Neutrophil (primary cell): ENCODE measurements around the gene SDHAF2.

Experiments
- H3K27ac ChIP-seq: fragments of 200-600 bp; sonication (generic); 2 replicates; pipeline ENCODE4 v1.5.1; 2016; ENCODE audit warnings: mild to moderate bottlenecking, moderate library complexity
- H3K27me3 ChIP-seq: fragments of 200-600 bp; sonication (generic); 2 replicates; pipeline ENCODE4 v1.6.0; 2016; ENCODE audit warnings: mild to moderate bottlenecking
- H3K36me3 ChIP-seq: fragments of 200-600 bp; sonication (generic); 2 replicates; pipeline ENCODE4 v1.5.1; 2017
- H3K4me1 ChIP-seq, 2 experiments: fragments of 200-600 bp in 1 of 2; sonication (generic) in 1 of 2; 1 replicate in 1 of 2; 2 replicates in 1 of 2; pipeline versions ENCODE4 v1.5.1 to v1.6.1; 2013 to 2016; ENCODE audit warnings: low read depth in 1 of 2, low read length in 1 of 2, mild to moderate bottlenecking in 1 of 2, moderate library complexity in 1 of 2; ENCODE audit not compliant: control insufficient read depth in 1 of 2, insufficient read depth in 1 of 2
- H3K4me3 ChIP-seq, 2 experiments: fragments of 200-600 bp in 1 of 2; sonication (generic) in 1 of 2; 1 replicate in 1 of 2; 2 replicates in 1 of 2; pipeline ENCODE4 v1.5.1; 2013 to 2016; ENCODE audit warnings: low read depth in 1 of 2, low read length in 1 of 2, mild to moderate bottlenecking in 1 of 2, moderate library complexity in 1 of 2
- H3K9me3 ChIP-seq: fragments of 200-600 bp; sonication (generic); 2 replicates; pipeline ENCODE4 v1.5.1; 2016
- CTCF ChIP-seq: fragments of 200-600 bp; sonication (generic); IDR thresholded peaks from 2 replicates; pipeline ENCODE4 v1.5.1; 2016; ENCODE audit warnings: antibody characterized with exemption

The SDHAF2 gene

GRCh38 chr11:61392981-61393595 is 36.8 kb upstream of the SDHAF2 start:
- H3K4me1 ChIP-seq, result peaks cover 26 to 27% of the 10 kb centered on the region in 2 experiments
- TF ChIP-seq CTCF, result no peak
- no peaks in the 10 kb centered on the region for H3K27me3 ChIP-seq
- peaks cover 24% of the 10 kb centered on the region for H3K36me3 ChIP-seq
- H3K27ac ChIP-seq, result peak overlapping the region; percentile 91
- H3K4me3 ChIP-seq, result peak overlapping the region; percentile 80 to 96
- no peaks in the 10 kb centered on the region for H3K9me3 ChIP-seq

DNA sequence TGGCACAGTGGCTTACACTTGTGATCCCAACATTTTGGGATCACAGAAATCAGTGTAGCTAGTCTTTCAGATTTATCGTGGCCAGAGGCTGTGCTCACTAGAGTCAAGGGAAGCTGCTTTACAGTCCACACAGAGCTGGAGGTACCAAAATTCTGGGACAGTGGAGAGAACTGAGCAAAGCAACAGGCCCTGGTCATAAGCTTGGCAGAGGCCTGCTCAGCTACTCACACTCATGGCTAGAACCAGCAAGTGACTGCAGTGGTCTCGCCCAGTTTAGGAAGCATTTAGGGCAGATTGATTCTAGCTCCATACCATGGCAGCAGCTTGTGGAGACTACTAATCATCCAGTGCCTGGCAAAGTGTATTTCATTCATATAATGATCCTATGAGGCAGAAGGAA is 28.8 kb upstream of the SDHAF2 start:
- TF ChIP-seq CTCF, result no peak
- H3K9me3 ChIP-seq, result no peaks in the 10 kb centered on the region
- peaks cover 8 to 9% of the 10 kb centered on the region in 2 experiments for H3K4me1 ChIP-seq
- peaks cover 69% of the 10 kb centered on the region for H3K36me3 ChIP-seq
- H3K27me3 ChIP-seq, result no peaks in the 10 kb centered on the region
- H3K27ac ChIP-seq, result peak overlapping the region; percentile 58
- H3K4me3 ChIP-seq, result no peak overlapping the region

- Histone ChIP-seq H3K36me3 (peaks cover 73% of the 10 kb centered on the region), H3K27ac (peak overlapping the region; percentile 58)
- no peak for TF ChIP-seq CTCF
Measured at GRCh38 chr11:61401573-61401972, 28.4 kb upstream of the SDHAF2 start.

DNA sequence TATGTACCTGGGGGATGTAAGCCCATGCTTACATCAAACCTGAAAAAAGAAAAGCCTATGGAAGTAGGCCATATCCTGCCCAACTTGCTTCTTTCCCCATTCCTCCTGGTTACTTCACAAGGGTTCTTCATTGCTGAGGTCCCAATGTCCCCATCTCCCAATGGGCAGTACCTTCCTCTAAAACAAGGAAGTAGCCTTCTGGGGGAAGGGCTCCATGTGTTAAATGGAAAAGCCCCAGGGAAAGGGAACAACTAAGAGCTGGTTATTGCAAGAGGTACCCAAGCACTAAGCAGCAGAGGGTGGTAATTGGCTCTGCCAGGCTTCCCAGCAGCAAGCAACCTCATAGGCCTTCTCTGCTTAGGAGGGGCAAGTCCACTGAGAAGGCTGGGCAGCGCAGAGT is 26.3 kb upstream of the SDHAF2 start:
- H3K36me3 ChIP-seq, result peaks cover 81% of the 10 kb centered on the region
- no peak overlapping the region for H3K4me3 ChIP-seq
- H3K4me1 ChIP-seq, result peaks cover 6 to 8% of the 10 kb centered on the region in 2 experiments
- H3K27ac ChIP-seq, result peak overlapping the region; percentile 58
- TF ChIP-seq CTCF, result no peak
- H3K27me3 ChIP-seq, result no peaks in the 10 kb centered on the region
- H3K9me3 ChIP-seq, result no peaks in the 10 kb centered on the region

More at GRCh38 chr11:61401573-61401972, 28.4 kb upstream of the SDHAF2 start:
- Histone ChIP-seq H3K4me1 (peaks cover 6 to 8% of the 10 kb centered on the region in 2 experiments), H3K27me3 (no peaks in the 10 kb centered on the region), H3K9me3 (no peaks in the 10 kb centered on the region), H3K4me3 (no peak overlapping the region)

DNA sequence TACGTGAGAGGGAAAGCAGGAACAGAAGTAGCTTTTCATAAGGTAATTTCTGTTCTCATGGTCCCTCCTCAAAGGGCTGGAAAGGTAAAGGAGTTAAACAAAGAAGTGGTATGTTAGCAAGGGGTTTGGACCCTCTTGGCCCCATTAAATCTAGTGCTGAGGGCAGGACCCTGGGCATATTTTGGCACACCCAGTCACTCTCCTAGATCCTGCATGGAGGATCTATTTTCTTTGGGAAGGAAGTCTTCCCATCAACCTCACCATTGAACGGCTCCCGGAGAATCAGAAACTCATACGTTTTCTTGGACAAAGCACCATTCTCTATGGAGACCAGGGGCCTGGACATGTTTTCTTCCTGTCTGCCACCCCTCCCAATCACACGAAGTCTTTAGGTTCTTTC is 25.8 kb upstream of the SDHAF2 start:
- Histone ChIP-seq H3K4me3 (no peak overlapping the region), H3K4me1 (peaks cover 6 to 8% of the 10 kb centered on the region in 2 experiments), H3K9me3 (no peaks in the 10 kb centered on the region), H3K27me3 (no peaks in the 10 kb centered on the region), H3K36me3 (peaks cover 82% of the 10 kb centered on the region), H3K27ac (peak overlapping the region; percentile 58)
- no peak for TF ChIP-seq CTCF
